HepG2 (cell line): ENCODE results near the gene TAC3.

ENCODE experiments used
- CREB1 ChIP-seq, 2 experiments: fragments of 450-650 bp in 1 of 2; IDR thresholded peaks; 2 replicates each; pipeline ENCODE4 v1.6.1; 2016 to 2017; ENCODE audit warnings: control low read depth in 1 of 2, mild to moderate bottlenecking in 1 of 2, missing compliant biosample characterization in 1 of 2, missing genetic modification characterization in 1 of 2
- ELF1 ChIP-seq: sonication (generic); formaldehyde crosslinking; IDR thresholded peaks from 2 replicates; pipeline ENCODE4 v1.4.0; 2020; ENCODE audit warnings: missing genetic modification reagents
- EZH2 ChIP-seq: conservative IDR thresholded peaks from 2 replicates; pipeline ENCODE4 v1.6.1; 2012; ENCODE audit warnings: mild to moderate bottlenecking, low read depth, low read length, moderate library complexity

DNA sequence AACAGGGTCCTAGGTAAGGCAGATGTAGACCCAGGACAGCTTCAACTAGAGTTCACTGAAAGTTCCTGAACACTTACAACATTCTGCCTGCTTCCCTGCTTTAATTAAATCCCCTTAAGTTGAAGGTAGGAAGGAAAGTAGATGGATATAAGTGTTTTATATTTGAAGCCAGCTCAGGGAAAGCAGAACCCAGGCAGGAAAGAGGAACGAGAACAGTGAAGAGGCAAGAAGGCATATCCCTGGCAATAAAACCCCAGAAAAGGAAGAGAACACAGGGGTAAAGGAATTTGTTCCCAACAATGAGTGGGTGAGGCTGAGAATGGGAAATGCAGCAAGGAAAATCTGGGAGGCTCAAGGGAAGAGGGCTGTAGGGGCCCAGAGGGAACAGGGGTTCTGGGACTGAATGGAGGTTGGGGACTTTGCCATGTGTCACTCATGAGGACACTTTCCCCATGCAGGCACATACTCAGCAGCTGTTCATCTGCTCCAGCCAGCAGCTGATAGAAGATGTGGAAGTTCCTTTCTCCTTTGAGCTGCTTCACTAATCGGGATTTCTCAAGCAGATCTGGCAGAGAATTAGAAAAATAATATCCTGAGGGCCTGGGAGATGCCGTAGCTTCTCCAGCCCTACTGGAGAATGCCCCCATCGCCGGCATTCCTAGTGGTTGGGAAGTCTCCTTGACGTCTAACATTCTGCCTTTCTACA is 29.9 kb upstream of the TAC3 start:
- TF ChIP-seq EZH2 (no peak), CREB1 (IDR thresholded peaks at IDR 0.05) (no peak), CREB1 (CRISPR knock-in tag; IDR thresholded peaks at IDR 0.05) (no peak), ELF1 (CRISPR knock-in tag) (no peak)
